Lower leg skin (tissue), 3 donors: ENCODE data around the gene LANCL2.

Source experiments
- POLR2A ChIP-seq, 2 donors: fragments of 450-650 bp; IDR thresholded peaks; one replicate each; pipeline ENCODE4 v1.6.1; 2016 to 2017; ENCODE audit warnings: antibody characterized with exemption in 2 of 2, mild to moderate bottlenecking in 1 of 2, moderate library complexity in 1 of 2
- TF ChIP-seq, protein P1 (sequence below), 3 donors: fragments of 450-650 bp; IDR thresholded peaks; one replicate each; pipeline ENCODE4 v1.5.1; 2016; ENCODE audit warnings: antibody characterized with exemption in 3 of 3, mild to moderate bottlenecking in 3 of 3, moderate library complexity in 2 of 3

DNA sequence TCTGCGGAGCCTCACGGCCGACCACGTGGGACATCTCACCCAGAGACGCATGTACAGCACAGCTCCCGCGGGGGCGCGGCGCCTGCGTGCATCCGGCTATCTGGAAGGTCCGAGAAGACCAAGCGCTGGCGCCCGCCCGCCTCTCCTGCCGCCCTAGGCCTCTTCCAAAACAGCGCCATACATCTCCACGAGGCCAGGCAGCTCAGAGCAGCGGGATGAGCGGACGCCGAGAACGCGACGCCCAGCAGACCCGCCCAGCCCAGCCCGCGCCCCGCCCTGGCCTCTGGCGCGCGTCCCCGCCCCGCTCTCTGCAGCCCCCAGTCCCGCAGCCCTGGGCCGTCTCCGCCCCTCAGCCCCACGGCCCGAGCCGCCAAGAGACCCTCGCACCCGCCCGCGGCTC, 20.3 kb upstream of the LANCL2 start:
- TF ChIP-seq, protein P1, sequence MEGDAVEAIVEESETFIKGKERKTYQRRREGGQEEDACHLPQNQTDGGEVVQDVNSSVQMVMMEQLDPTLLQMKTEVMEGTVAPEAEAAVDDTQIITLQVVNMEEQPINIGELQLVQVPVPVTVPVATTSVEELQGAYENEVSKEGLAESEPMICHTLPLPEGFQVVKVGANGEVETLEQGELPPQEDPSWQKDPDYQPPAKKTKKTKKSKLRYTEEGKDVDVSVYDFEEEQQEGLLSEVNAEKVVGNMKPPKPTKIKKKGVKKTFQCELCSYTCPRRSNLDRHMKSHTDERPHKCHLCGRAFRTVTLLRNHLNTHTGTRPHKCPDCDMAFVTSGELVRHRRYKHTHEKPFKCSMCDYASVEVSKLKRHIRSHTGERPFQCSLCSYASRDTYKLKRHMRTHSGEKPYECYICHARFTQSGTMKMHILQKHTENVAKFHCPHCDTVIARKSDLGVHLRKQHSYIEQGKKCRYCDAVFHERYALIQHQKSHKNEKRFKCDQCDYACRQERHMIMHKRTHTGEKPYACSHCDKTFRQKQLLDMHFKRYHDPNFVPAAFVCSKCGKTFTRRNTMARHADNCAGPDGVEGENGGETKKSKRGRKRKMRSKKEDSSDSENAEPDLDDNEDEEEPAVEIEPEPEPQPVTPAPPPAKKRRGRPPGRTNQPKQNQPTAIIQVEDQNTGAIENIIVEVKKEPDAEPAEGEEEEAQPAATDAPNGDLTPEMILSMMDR (IDR thresholded peaks at IDR 0.05): no peak
- no peak for TF ChIP-seq POLR2A (IDR thresholded peaks at IDR 0.05)
